ENCODE data around the gene MEX3D.

DNA sequence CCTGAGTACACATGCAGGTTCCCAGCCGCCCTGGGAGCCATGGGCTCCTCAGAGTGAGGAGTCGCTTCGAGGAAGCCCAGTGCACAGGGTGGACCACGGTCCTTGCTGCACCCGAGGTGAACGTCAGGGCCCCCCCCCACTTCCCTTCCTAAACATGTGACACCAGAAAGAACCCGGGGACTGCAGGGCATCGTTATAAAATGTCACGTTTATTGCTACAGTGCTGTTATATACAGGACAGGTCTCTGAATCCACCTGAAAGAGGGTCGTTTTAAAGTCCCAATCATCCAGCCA lies 40.9 kb upstream of the MEX3D start:
- TF ChIP-seq, protein P1, sequence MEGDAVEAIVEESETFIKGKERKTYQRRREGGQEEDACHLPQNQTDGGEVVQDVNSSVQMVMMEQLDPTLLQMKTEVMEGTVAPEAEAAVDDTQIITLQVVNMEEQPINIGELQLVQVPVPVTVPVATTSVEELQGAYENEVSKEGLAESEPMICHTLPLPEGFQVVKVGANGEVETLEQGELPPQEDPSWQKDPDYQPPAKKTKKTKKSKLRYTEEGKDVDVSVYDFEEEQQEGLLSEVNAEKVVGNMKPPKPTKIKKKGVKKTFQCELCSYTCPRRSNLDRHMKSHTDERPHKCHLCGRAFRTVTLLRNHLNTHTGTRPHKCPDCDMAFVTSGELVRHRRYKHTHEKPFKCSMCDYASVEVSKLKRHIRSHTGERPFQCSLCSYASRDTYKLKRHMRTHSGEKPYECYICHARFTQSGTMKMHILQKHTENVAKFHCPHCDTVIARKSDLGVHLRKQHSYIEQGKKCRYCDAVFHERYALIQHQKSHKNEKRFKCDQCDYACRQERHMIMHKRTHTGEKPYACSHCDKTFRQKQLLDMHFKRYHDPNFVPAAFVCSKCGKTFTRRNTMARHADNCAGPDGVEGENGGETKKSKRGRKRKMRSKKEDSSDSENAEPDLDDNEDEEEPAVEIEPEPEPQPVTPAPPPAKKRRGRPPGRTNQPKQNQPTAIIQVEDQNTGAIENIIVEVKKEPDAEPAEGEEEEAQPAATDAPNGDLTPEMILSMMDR (IDR thresholded peaks at IDR 0.05; ENCODE audit: insufficient read depth, low read depth, low read length): no peak
- TF ChIP-seq EZH2 (IDR thresholded peaks at IDR 0.05; ENCODE audit: insufficient read depth, low read length): no peak
